ENCODE data around the gene GSC2. TPM values are rescaled to one million over a fixed set of nuclear protein-coding genes. Genes with fewer than 3 reads are reported as not detected.

GSC2 gene
- total and polyA plus RNA-seq, 9 of the 15 experiments (the other 6 are each of a cell fraction or from before 2014, with no cell fraction given) = not detected

DNA sequence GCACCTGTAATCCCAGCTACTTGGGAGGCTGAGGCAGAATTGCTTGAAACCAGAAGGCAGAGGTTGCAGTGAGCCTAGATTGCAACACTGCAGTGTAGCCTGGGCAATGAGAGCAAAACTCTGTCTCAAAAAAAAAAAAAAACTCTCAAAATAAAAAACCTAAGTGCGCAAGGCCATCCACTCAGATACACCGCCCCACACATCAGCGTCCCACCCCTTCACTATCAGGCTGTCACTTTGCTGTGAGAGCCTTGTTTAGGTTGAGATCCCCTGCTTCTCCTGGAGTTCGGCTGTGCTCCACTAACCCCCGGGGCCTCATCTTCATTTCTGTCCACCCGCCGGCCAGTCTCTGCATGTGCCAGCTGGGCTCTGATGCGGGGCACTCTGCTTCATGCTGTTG lies 16.3 kb upstream of the GSC2 start (continued):
- no peak for TF ChIP-seq CHAMP1 (IDR thresholded peaks at IDR 0.05)
- TF ChIP-seq CXXC5 (CRISPR knock-in tag; IDR thresholded peaks at IDR 0.05) = 0 out of 2 replicates have a peak, but pooled peaks have one; percentile 20

- Histone ChIP-seq H3K4me1 (replicated peaks in 1 of 2; ENCODE audit: control insufficient read depth in 2 of 2, insufficient read depth in 2 of 2, low read length in 2 of 2) (peaks cover 3 to 12% of the 10 kb centered on the region in 2 experiments; a peak in 4 of 5 replicates), H3K4me3 (no peak overlapping the region), H3K9me3 (replicated peaks; ENCODE audit: control insufficient read depth, insufficient read depth, low read depth, low read length) (peaks cover 9% of the 10 kb centered on the region), H3K9ac (ENCODE audit: insufficient read depth in 1 of 2, low read depth in 2 of 2, low read length in 2 of 2) (no peak overlapping the region), H3K9me1 (ENCODE audit: control insufficient read depth, insufficient read depth, low read length) (no peaks in the 10 kb centered on the region), H3K36me3 (ENCODE audit: control insufficient read depth, insufficient read depth, low read length) (no peaks in the 10 kb centered on the region), H4K20me1 (replicated peaks; ENCODE audit: control insufficient read depth, insufficient read depth, low read length) (peaks cover 7% of the 10 kb centered on the region; the same call in 1 of the 2 replicates), H3K27ac (ENCODE audit: extremely low read depth, low read depth, low read length) (no peak overlapping the region), H2AFZ (ENCODE audit: low read depth, low read length) (no peak overlapping the region), H3K4me2 (ENCODE audit: insufficient read depth, low read length) (no peak overlapping the region), H3K27me3 (ENCODE audit: control insufficient read depth in 2 of 2, insufficient read depth in 2 of 2, low read length in 2 of 2) (peaks cover 38 to 56% of the 10 kb centered on the region in 2 experiments), H3K79me2 (ENCODE audit: control insufficient read depth, insufficient read depth, low read length) (no peaks in the 10 kb centered on the region)
- ChIA-PET POLR2A (interaction anchor here (1.0 kb wide), 1 partner anchor 18 kb away, joined by 4 read pairs; no protein-coding TSS in a partner anchor), CTCF (ENCODE audit: low intra/inter-chr PET ratio) (no interaction called here)
- in situ Hi-C loops (cut with MboI) = no loop called here
- intact Hi-C loops (cut with micrococcal nuclease) = no loop called here
- ATAC-seq (no peak), FAIRE-seq (no peak), DNase-seq (ENCODE audit: extremely low read depth in 1 of 4, low spot score in 3 of 4) (no peak)
- BruUV-seq (replicated peaks) = no TSS peak
- 14% methylated on average over 6 of the region's 6 CpGs for WGBS (ENCODE audit: insufficient coverage, low coverage, missing lambda C conversion rate)
- TF ChIP-seq JUN (IDR thresholded peaks at IDR 0.05; ENCODE audit: borderline replicate concordance, low read depth, low read length) (0 out of 2 replicates have a peak, but pooled peaks have one; percentile 9), JUN (CRISPR knock-in tag; IDR thresholded peaks at IDR 0.05; ENCODE audit: borderline replicate concordance) (no peak), TRIM24 (IDR thresholded peaks at IDR 0.05) (peak; percentile 68 to 85), MTA1 (IDR thresholded peaks at IDR 0.05; ENCODE audit: borderline replicate concordance) (0 out of 2 replicates have a peak, but pooled peaks have one; percentile 53), TRIM28 (IDR thresholded peaks at IDR 0.05) (peak; percentile 97), HLTF (IDR thresholded peaks at IDR 0.05) (peak; percentile 92), ARNT (IDR thresholded peaks at IDR 0.05) (peak in 1 of 2 experiments; percentile 54; a peak in 1 of 4 replicates), EP300 (IDR thresholded peaks at IDR 0.05; ENCODE audit: low read length) (no peak), C11orf30 (IDR thresholded peaks at IDR 0.05; ENCODE audit: low read depth) (no peak)
- TF ChIP-seq, protein P1, sequence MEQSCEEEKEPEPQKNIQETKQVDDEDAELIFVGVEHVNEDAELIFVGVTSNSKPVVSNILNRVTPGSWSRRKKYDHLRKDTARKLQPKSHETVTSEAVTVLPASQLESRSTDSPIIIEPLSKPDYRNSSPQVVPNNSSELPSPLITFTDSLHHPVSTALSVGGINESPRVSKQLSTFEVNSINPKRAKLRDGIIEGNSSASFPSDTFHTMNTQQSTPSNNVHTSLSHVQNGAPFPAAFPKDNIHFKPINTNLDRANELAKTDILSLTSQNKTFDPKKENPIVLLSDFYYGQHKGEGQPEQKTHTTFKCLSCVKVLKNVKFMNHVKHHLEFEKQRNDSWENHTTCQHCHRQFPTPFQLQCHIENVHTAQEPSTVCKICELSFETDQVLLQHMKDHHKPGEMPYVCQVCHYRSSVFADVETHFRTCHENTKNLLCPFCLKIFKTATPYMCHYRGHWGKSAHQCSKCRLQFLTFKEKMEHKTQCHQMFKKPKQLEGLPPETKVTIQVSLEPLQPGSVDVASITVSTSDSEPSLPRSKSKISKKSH (CRISPR knock-in tag; IDR thresholded peaks at IDR 0.05) = peak; percentile 86
- TF ChIP-seq, protein P2, sequence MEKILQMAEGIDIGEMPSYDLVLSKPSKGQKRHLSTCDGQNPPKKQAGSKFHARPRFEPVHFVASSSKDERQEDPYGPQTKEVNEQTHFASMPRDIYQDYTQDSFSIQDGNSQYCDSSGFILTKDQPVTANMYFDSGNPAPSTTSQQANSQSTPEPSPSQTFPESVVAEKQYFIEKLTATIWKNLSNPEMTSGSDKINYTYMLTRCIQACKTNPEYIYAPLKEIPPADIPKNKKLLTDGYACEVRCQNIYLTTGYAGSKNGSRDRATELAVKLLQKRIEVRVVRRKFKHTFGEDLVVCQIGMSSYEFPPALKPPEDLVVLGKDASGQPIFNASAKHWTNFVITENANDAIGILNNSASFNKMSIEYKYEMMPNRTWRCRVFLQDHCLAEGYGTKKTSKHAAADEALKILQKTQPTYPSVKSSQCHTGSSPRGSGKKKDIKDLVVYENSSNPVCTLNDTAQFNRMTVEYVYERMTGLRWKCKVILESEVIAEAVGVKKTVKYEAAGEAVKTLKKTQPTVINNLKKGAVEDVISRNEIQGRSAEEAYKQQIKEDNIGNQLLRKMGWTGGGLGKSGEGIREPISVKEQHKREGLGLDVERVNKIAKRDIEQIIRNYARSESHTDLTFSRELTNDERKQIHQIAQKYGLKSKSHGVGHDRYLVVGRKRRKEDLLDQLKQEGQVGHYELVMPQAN (IDR thresholded peaks at IDR 0.05; ENCODE audit: borderline replicate concordance) = peak; percentile 19
- TF ChIP-seq, protein P3, sequence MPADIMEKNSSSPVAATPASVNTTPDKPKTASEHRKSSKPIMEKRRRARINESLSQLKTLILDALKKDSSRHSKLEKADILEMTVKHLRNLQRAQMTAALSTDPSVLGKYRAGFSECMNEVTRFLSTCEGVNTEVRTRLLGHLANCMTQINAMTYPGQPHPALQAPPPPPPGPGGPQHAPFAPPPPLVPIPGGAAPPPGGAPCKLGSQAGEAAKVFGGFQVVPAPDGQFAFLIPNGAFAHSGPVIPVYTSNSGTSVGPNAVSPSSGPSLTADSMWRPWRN (IDR thresholded peaks at IDR 0.05; ENCODE audit: low read depth) = no peak
Measured at GRCh38 chr22:19164425-19164824, 14.3 kb upstream of the GSC2 start.

Data from K562 (cell line).